ENCODE results near the gene UGT1A7. TPM values are rescaled to one million over a fixed set of nuclear protein-coding genes. Genes with fewer than 3 reads are reported as not detected.

The UGT1A7 gene
- polyA plus RNA-seq, 1 donor from 2014 or later: not detected

DNA sequence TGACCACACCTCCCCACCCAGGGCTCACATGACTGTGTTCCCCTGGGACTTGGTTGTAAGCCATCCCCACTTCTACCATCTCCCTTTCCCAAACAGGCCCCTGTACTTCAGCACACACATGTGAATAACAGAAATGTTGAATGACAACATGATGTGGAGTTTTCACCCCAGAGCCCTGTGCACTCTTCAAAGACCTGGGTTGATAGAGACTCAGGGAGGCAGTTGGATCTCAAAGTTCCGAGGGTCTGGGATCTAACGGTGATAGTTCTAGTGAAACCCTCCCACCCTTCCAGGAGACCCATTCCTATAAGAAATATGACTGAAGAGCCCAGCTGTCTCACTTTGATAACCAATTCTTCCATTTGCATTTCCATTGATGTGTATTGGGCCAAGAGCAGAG is 96.3 kb downstream of the UGT1A7 start, which contains the start of gene MROH2A:
Gene MROH2A (plus strand): TSS at position 301 of the 400 bp plus-strand sequence. CDS start 1,029 bp downstream, outside the sequence.
- Histone ChIP-seq H3K27me3 (ENCODE audit: insufficient read depth, low read depth, low read length) (no peaks in the 10 kb centered on the region), H2AFZ (ENCODE audit: low read depth, low read length) (no peak within 1 kb of the TSS), H3F3A (ENCODE audit: insufficient read depth, low read length, poor library complexity, severe bottlenecking) (no peaks in the 10 kb centered on the region), H3K79me2 (replicated peaks; ENCODE audit: insufficient read depth, low read length) (no peaks in the 10 kb centered on the region), H3K9me2 (ENCODE audit: insufficient read depth, low read length) (no peaks in the 10 kb centered on the region), H3K4me3 (ENCODE audit: low read length) (no peak within 1 kb of the TSS), H3K4me2 (ENCODE audit: low read length) (no peak within 1 kb of the TSS), H4K20me1 (ENCODE audit: insufficient read depth) (no peaks in the 10 kb centered on the region), H3K9me3 (ENCODE audit: low read length) (peaks cover 3% of the 10 kb centered on the region), H3K9ac (ENCODE audit: low read length) (no peak within 1 kb of the TSS), H3K36me3 (ENCODE audit: insufficient read depth, low read length) (no peaks in the 10 kb centered on the region), H3K27ac (ENCODE audit: low read length) (no peak within 1 kb of the TSS)
- TF ChIP-seq SMC3 (conservative IDR thresholded peaks at IDR 0.05; ENCODE audit: poor library complexity): no peak
- TF ChIP-seq, protein P1, sequence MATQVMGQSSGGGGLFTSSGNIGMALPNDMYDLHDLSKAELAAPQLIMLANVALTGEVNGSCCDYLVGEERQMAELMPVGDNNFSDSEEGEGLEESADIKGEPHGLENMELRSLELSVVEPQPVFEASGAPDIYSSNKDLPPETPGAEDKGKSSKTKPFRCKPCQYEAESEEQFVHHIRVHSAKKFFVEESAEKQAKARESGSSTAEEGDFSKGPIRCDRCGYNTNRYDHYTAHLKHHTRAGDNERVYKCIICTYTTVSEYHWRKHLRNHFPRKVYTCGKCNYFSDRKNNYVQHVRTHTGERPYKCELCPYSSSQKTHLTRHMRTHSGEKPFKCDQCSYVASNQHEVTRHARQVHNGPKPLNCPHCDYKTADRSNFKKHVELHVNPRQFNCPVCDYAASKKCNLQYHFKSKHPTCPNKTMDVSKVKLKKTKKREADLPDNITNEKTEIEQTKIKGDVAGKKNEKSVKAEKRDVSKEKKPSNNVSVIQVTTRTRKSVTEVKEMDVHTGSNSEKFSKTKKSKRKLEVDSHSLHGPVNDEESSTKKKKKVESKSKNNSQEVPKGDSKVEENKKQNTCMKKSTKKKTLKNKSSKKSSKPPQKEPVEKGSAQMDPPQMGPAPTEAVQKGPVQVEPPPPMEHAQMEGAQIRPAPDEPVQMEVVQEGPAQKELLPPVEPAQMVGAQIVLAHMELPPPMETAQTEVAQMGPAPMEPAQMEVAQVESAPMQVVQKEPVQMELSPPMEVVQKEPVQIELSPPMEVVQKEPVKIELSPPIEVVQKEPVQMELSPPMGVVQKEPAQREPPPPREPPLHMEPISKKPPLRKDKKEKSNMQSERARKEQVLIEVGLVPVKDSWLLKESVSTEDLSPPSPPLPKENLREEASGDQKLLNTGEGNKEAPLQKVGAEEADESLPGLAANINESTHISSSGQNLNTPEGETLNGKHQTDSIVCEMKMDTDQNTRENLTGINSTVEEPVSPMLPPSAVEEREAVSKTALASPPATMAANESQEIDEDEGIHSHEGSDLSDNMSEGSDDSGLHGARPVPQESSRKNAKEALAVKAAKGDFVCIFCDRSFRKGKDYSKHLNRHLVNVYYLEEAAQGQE (IDR thresholded peaks at IDR 0.05; ENCODE audit: borderline replicate concordance): no peak
- no peak for TF ChIP-seq EZH2 (IDR thresholded peaks at IDR 0.05; ENCODE audit: borderline replicate concordance, insufficient read depth, low read length, poor library complexity, severe bottlenecking)
- TF ChIP-seq CTCF (IDR thresholded peaks at IDR 0.05; ENCODE audit: poor library complexity, severe bottlenecking): no peak
- TF ChIP-seq POLR2AphosphoS5 (IDR thresholded peaks at IDR 0.05): no peak
- TF ChIP-seq TAF1 (IDR thresholded peaks at IDR 0.05; ENCODE audit: low read depth): no peak
- TF ChIP-seq EP300 (conservative IDR thresholded peaks at IDR 0.05; ENCODE audit: poor library complexity, severe bottlenecking): no peak
- TF ChIP-seq MXI1 (conservative IDR thresholded peaks at IDR 0.05; ENCODE audit: poor library complexity, severe bottlenecking): no peak
- TF ChIP-seq RAD21 (conservative IDR thresholded peaks at IDR 0.05): no peak

GRCh38 chr2:233779722-233780121 is 98.0 kb downstream of the UGT1A7 start:
- Histone ChIP-seq H3K9ac (ENCODE audit: low read length) (no peak overlapping the region), H3K4me3 (ENCODE audit: low read length) (no peak overlapping the region), H4K20me1 (ENCODE audit: insufficient read depth) (no peaks in the 10 kb centered on the region), H3K27me3 (ENCODE audit: insufficient read depth, low read depth, low read length) (no peaks in the 10 kb centered on the region), H3K27ac (ENCODE audit: low read length) (no peak overlapping the region), H2AFZ (ENCODE audit: low read depth, low read length) (no peak overlapping the region), H3F3A (ENCODE audit: insufficient read depth, low read length, poor library complexity, severe bottlenecking) (no peaks in the 10 kb centered on the region), H3K9me3 (ENCODE audit: low read length) (peaks cover 3% of the 10 kb centered on the region), H3K4me2 (ENCODE audit: low read length) (no peak overlapping the region), H3K36me3 (ENCODE audit: insufficient read depth, low read length) (no peaks in the 10 kb centered on the region), H3K79me2 (replicated peaks; ENCODE audit: insufficient read depth, low read length) (no peaks in the 10 kb centered on the region), H3K9me2 (ENCODE audit: insufficient read depth, low read length) (no peaks in the 10 kb centered on the region)
- TF ChIP-seq POLR2AphosphoS5 (IDR thresholded peaks at IDR 0.05) (no peak), CTCF (IDR thresholded peaks at IDR 0.05; ENCODE audit: poor library complexity, severe bottlenecking) (no peak), MXI1 (conservative IDR thresholded peaks at IDR 0.05; ENCODE audit: poor library complexity, severe bottlenecking) (no peak), SMC3 (conservative IDR thresholded peaks at IDR 0.05; ENCODE audit: poor library complexity) (no peak)
- TF ChIP-seq, protein P1 (IDR thresholded peaks at IDR 0.05; ENCODE audit: borderline replicate concordance): no peak
